ENCODE data around the gene CYB5A. TPM values are rescaled to one million over a fixed set of nuclear protein-coding genes. Genes with fewer than 3 reads are reported as not detected.
A peak's percentile ranks its signal among the peaks of the same experiment; 100 is the strongest.

The CYB5A gene
- polyA plus RNA-seq, 2 of the 4 experiments (the other 2 are of a cell fraction): 132 to 267 TPM

GRCh38 chr18:74314759-74315463 lies 23.1 kb upstream of the CYB5A start:
- H3K4me2 ChIP-seq: no peak overlapping the region
- POLR2A ChIA-PET: no interaction called here
- ATAC-seq (no peak), DNase-seq (ENCODE audit: low read depth in 1 of 2, low spot score in 1 of 2) (no peak), FAIRE-seq (no peak)
- TF ChIP-seq TFCP2L1 (CRISPR knock-in tag; IDR thresholded peaks at IDR 0.05) (no peak), HOXA7 (CRISPR knock-in tag; IDR thresholded peaks at IDR 0.05) (no peak), HOXB5 (CRISPR knock-in tag; IDR thresholded peaks at IDR 0.05) (no peak), POLR2A (IDR thresholded peaks at IDR 0.05; ENCODE audit: low read length) (no peak), RARB (CRISPR knock-in tag; IDR thresholded peaks at IDR 0.05) (no peak), HEYL (CRISPR knock-in tag; IDR thresholded peaks at IDR 0.05) (no peak), ZNF302 (CRISPR knock-in tag; IDR thresholded peaks at IDR 0.05) (no peak), RNF2 (IDR thresholded peaks at IDR 0.05; ENCODE audit: borderline replicate concordance, low read depth) (no peak), ATOH8 (CRISPR knock-in tag; IDR thresholded peaks at IDR 0.05; ENCODE audit: low read depth) (no peak), GATA3 (IDR thresholded peaks at IDR 0.05; ENCODE audit: borderline replicate concordance) (no peak), CBX2 (IDR thresholded peaks at IDR 0.05; ENCODE audit: borderline replicate concordance, low read depth) (no peak), ESRRA (IDR thresholded peaks at IDR 0.05; ENCODE audit: borderline replicate concordance, low read length) (no peak), HDAC2 (IDR thresholded peaks at IDR 0.05) (no peak)
- TF ChIP-seq, protein P1, sequence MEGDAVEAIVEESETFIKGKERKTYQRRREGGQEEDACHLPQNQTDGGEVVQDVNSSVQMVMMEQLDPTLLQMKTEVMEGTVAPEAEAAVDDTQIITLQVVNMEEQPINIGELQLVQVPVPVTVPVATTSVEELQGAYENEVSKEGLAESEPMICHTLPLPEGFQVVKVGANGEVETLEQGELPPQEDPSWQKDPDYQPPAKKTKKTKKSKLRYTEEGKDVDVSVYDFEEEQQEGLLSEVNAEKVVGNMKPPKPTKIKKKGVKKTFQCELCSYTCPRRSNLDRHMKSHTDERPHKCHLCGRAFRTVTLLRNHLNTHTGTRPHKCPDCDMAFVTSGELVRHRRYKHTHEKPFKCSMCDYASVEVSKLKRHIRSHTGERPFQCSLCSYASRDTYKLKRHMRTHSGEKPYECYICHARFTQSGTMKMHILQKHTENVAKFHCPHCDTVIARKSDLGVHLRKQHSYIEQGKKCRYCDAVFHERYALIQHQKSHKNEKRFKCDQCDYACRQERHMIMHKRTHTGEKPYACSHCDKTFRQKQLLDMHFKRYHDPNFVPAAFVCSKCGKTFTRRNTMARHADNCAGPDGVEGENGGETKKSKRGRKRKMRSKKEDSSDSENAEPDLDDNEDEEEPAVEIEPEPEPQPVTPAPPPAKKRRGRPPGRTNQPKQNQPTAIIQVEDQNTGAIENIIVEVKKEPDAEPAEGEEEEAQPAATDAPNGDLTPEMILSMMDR (IDR thresholded peaks at IDR 0.05): no peak
- TF ChIP-seq, protein P2, sequence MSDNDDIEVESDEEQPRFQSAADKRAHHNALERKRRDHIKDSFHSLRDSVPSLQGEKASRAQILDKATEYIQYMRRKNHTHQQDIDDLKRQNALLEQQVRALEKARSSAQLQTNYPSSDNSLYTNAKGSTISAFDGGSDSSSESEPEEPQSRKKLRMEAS (IDR thresholded peaks at IDR 0.05): no peak
- 95% methylated on average over 22 of the region's 22 CpGs for WGBS (ENCODE audit: missing lambda C conversion rate)
- CTCF ChIA-PET: interaction anchor here (1.1 to 1.6 kb wide), 3 partner anchors 27 to 100 kb away, joined by 3 to 4 read pairs (median 4); no protein-coding TSS in a partner anchor
- no peaks in the 10 kb centered on the region for H3K9me3 ChIP-seq
- peaks cover 22% of the 10 kb centered on the region for H3K4me1 ChIP-seq
- no peak overlapping the region for H3K4me3 ChIP-seq
- peak overlapping the region in 1 of 2 experiments; percentile 84; a peak in 3 of 6 replicates for H3K27ac ChIP-seq

GRCh38 chr18:74311000-74311399 lies 19.2 kb upstream of the CYB5A start:
- 84% methylated on average over 1 of the region's 1 CpG for WGBS (ENCODE audit: missing lambda C conversion rate)
- H3K27ac ChIP-seq: no peak overlapping the region
- ATAC-seq (no peak), FAIRE-seq (no peak), DNase-seq (ENCODE audit: low read depth in 1 of 2, low spot score in 1 of 2) (no peak)
- POLR2A ChIA-PET: no interaction called here
- H3K9me3 ChIP-seq: no peaks in the 10 kb centered on the region
- H3K4me3 ChIP-seq: no peak overlapping the region
- TF ChIP-seq EHMT2 (IDR thresholded peaks at IDR 0.05; ENCODE audit: low read depth) (no peak), GATA3 (IDR thresholded peaks at IDR 0.05; ENCODE audit: borderline replicate concordance) (no peak), FOSB (CRISPR knock-in tag; IDR thresholded peaks at IDR 0.05) (no peak), TP53 (CRISPR knock-in tag; IDR thresholded peaks at IDR 0.05) (no peak), USF2 (IDR thresholded peaks at IDR 0.05) (no peak), POLR2A (IDR thresholded peaks at IDR 0.05; ENCODE audit: low read length) (no peak), CBX8 (IDR thresholded peaks at IDR 0.05) (no peak), JUN (IDR thresholded peaks at IDR 0.05) (no peak), ZFP36 (IDR thresholded peaks at IDR 0.05; ENCODE audit: borderline replicate concordance, partially characterized antibody) (no peak), NR3C1 (IDR thresholded peaks at IDR 0.05) (no peak), ZNF302 (CRISPR knock-in tag; IDR thresholded peaks at IDR 0.05) (no peak), SREBF2 (IDR thresholded peaks at IDR 0.05) (no peak), ESRRA (IDR thresholded peaks at IDR 0.05; ENCODE audit: borderline replicate concordance, low read length) (no peak), MAZ (IDR thresholded peaks at IDR 0.05; ENCODE audit: borderline replicate concordance, low read depth, low read length) (no peak), ATOH8 (CRISPR knock-in tag; IDR thresholded peaks at IDR 0.05; ENCODE audit: low read depth) (no peak), CHD2 (IDR thresholded peaks at IDR 0.05; ENCODE audit: low read length, partially characterized antibody) (no peak), TFCP2L1 (CRISPR knock-in tag; IDR thresholded peaks at IDR 0.05) (no peak), NPAS2 (CRISPR knock-in tag; IDR thresholded peaks at IDR 0.05; ENCODE audit: borderline replicate concordance) (no peak)
- TF ChIP-seq, protein P2 (IDR thresholded peaks at IDR 0.05): no peak
- H3K4me2 ChIP-seq: no peak overlapping the region
- H3K4me1 ChIP-seq: peaks cover 3% of the 10 kb centered on the region
- CTCF ChIA-PET: interaction anchor here (1.2 to 1.5 kb wide), 3 partner anchors 18 to 71 kb away, joined by 3 read pairs; no protein-coding TSS in a partner anchor
